Stimulated activated CD8-positive, alpha-beta memory T cell treated with anti-CD3 and anti-CD28 coated beads, Interleukin-2, amount 100 ng/mL, for 48 hours (primary cell): Measurements from ENCODE around the gene FTH1.

ENCODE experiments used
- DNase-seq, 2 donors: peaks; one replicate each; pipeline ENCODE4 v3.0.0-alpha.2; 2020; ENCODE audit warnings: low read depth in 2 of 2

FTH1 gene

DNA sequence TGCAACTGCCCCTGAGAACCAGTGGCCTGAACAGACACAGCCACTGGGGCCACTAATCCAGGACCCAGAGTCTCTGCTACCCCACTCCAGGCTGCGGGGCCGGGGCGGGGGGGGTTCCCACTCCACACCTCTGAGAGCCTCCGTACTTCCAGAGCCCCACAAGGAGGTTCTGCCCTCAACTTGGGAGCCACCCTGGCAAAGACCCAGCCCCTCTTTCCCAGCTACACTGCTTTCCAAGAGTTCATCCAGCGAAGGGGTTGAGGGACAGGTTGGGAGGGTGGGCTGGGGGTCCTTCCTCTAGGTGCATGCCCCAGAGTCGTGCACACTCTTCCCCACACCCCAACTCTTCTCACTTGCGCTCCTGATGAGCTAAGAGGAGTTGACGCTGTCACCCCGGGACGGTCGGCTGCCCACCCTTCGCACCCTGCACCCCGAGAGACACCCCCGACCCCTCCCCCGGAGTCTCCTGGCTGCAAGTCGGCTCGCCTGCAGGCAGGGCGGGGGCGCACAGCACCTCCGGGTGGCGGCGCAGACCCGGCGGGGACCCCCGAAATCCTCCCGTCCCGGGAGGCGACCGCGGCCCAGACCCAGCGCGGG, 50.6 kb downstream of the FTH1 start:
- DNase-seq, result no peak

DNA sequence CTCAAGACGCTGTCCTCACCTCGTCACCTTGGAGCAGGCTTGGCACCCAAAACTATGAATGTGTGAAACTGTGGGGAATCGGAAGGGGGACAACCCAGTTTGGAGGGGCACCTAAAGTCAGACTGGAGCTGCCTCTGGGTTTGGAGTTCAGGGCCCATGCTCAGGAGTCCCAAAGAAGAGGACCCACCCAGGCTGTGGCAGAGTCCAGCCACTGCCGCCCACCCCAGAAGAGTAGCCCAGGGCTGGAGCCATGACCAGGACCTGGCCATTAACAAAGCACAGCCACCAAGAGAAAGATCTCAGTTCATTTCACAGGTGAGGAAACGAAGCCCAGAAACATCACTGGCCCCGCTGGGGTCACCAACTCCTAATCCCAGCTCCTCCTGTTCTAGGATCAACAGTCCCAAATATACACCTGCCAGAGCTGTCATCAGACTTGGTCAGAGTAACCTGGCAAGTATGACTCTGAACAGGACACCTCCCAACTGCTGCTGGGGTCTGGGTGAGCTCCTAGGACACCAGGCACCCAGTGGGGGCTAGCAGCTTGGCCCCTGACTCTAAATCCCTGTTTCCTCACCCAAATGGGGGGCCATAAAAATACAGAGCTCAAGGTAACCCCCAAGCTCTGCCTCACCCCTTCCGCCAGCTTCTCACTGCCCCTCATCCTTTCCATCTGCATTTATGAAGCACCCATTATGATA, 52.8 kb downstream of the FTH1 start:
- no peak for DNase-seq
